ENCODE results near the gene ARAF.
"Not testable (repeated sequence)": the region's sequence is repeated elsewhere in the genome, so short reads cannot be mapped to it uniquely, and the experiment has no call there.

The ARAF gene

GRCh38 chrX:47560934-47561658, at the start of gene ARAF:
TSS of gene ARAF (plus strand) at chrX:47561205. CDS start at chrX:47562968, 1,763 bp downstream.
- DNase-seq, result peak; percentile 87

GRCh38 chrX:47512383-47512782, 48.6 kb upstream of the ARAF start:
- DNase-seq, result not testable (repeated sequence)

GRCh38 chrX:47513034-47513965, 47.7 kb upstream of the ARAF start:
- DNase-seq, result not testable (repeated sequence)

GRCh38 chrX:47514533-47515235, 46.3 kb upstream of the ARAF start:
- no peak for DNase-seq

GRCh38 chrX:47515941-47516665, 44.9 kb upstream of the ARAF start:
- DNase-seq, result no peak

- no peak for DNase-seq
These were observed 42.9 kb upstream of the ARAF start for GRCh38 chrX:47518144-47518543.

GRCh38 chrX:47523297-47523696, 37.7 kb upstream of the ARAF start:
- DNase-seq, result peak; percentile 64

GRCh38 chrX:47523713-47524166, 37.3 kb upstream of the ARAF start:
- no peak for DNase-seq

- no peak for DNase-seq
These were observed 31.5 kb upstream of the ARAF start for GRCh38 chrX:47529548-47529947.

GRCh38 chrX:47530049-47530448, 31.0 kb upstream of the ARAF start:
- no peak for DNase-seq

- no peak for DNase-seq
These were observed 21.1 kb upstream of the ARAF start for GRCh38 chrX:47539860-47540259.

GRCh38 chrX:47540754-47541538, 20.1 kb upstream of the ARAF start:
- DNase-seq, result peak; percentile 93

GRCh38 chrX:47543496-47543895, 17.5 kb upstream of the ARAF start:
- no peak for DNase-seq

GRCh38 chrX:47556045-47556623, 4.9 kb upstream of the ARAF start:
- DNase-seq, result peak; percentile 81

GRCh38 chrX:47558436-47558835, 2.6 kb upstream of the ARAF start:
- no peak for DNase-seq

GRCh38 chrX:47560179-47560933, 649 bp upstream of the ARAF start:
- no peak for DNase-seq

- DNase-seq, result no peak
These were observed 700 bp downstream of the ARAF start for GRCh38 chrX:47561659-47562151.

- no peak for DNase-seq
These were observed 1.7 kb downstream of the ARAF start for GRCh38 chrX:47562615-47563243.

GRCh38 chrX:47563801-47564315, 2.9 kb downstream of the ARAF start:
- DNase-seq, result no peak
